HCT116 (cell line): Measurements from ENCODE around the gene SERGEF.

Experiments used
- CBX3 ChIP-seq: IDR thresholded peaks from 2 replicates; pipeline ENCODE4 v1.6.1; 2012; ENCODE audit warnings: low read depth
- EZH2 ChIP-seq: fragments of 200-600 bp; sonication (generic); IDR thresholded peaks from 2 replicates; pipeline ENCODE4 v1.6.1; 2017; ENCODE audit warnings: antibody characterized with exemption, mixed run types
- POLR2A ChIP-seq: IDR thresholded peaks from 2 replicates; pipeline ENCODE4 v1.7.0; 2011; ENCODE audit warnings: borderline replicate concordance; ENCODE audit not compliant: insufficient read depth, insufficient read length; ENCODE audit errors: extremely low read depth
- TCF7L2 ChIP-seq: IDR thresholded peaks from 2 replicates; pipeline ENCODE4 v1.7.0; 2011; ENCODE audit warnings: borderline replicate concordance, inconsistent platforms; ENCODE audit not compliant: insufficient read depth, insufficient read length; ENCODE audit errors: extremely low read depth
- YY1 ChIP-seq: IDR thresholded peaks from 2 replicates; pipeline ENCODE4 v1.6.1; 2011; ENCODE audit warnings: low read length, low read depth, moderate library complexity, mild to moderate bottlenecking; ENCODE audit not compliant: insufficient replicate concordance; ENCODE audit errors: extremely low read depth
- TF ChIP-seq, protein P1 (sequence below), 3 experiments: fragments of 200-600 bp in 1 of 3; sonication (generic) in 1 of 3; IDR thresholded peaks in 2 of 3; conservative IDR thresholded peaks in 1 of 3; 2 replicates each; pipeline ENCODE4 v1.5.1; 2012 to 2017; ENCODE audit warnings: low read depth in 2 of 3, low read length in 2 of 3, antibody characterized with exemption in 1 of 3, borderline replicate concordance in 1 of 3, control low read depth in 1 of 3, mild to moderate bottlenecking in 1 of 3, mixed read lengths in 1 of 3, mixed run types in 1 of 3, moderate library complexity in 1 of 3; ENCODE audit not compliant: insufficient read depth in 1 of 3

GRCh38 chr11:17738151-17738973 is 274.5 kb downstream of the SERGEF start:
- TF ChIP-seq, protein P1, sequence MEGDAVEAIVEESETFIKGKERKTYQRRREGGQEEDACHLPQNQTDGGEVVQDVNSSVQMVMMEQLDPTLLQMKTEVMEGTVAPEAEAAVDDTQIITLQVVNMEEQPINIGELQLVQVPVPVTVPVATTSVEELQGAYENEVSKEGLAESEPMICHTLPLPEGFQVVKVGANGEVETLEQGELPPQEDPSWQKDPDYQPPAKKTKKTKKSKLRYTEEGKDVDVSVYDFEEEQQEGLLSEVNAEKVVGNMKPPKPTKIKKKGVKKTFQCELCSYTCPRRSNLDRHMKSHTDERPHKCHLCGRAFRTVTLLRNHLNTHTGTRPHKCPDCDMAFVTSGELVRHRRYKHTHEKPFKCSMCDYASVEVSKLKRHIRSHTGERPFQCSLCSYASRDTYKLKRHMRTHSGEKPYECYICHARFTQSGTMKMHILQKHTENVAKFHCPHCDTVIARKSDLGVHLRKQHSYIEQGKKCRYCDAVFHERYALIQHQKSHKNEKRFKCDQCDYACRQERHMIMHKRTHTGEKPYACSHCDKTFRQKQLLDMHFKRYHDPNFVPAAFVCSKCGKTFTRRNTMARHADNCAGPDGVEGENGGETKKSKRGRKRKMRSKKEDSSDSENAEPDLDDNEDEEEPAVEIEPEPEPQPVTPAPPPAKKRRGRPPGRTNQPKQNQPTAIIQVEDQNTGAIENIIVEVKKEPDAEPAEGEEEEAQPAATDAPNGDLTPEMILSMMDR (IDR thresholded peaks at IDR 0.05 in 2 of 3, conservative IDR thresholded peaks at IDR 0.05 in 1 of 3; ENCODE audit: borderline replicate concordance in 1 of 3, insufficient read depth in 1 of 3, low read depth in 2 of 3, low read length in 2 of 3), result no peak
- no peak for TF ChIP-seq EZH2
- no peak for TF ChIP-seq TCF7L2
- TF ChIP-seq YY1, result no peak
- TF ChIP-seq POLR2A, result no peak
- no peak for TF ChIP-seq CBX3
